Measurements from ENCODE around the gene SSH2. TPM values are rescaled to one million over a fixed set of nuclear protein-coding genes. Genes with fewer than 3 reads are reported as not detected.

Gene SSH2
- total and polyA plus RNA-seq, 9 of the 15 experiments (the other 6 are each of a cell fraction or from before 2014, with no cell fraction given) = 3.9 to 16.1 (median 10.2) TPM

GRCh38 chr17:29722411-29723198 is 207.4 kb downstream of the SSH2 start (continued):
- TF ChIP-seq TAL1 (IDR thresholded peaks at IDR 0.05) (no peak; the same call in 1 of the 2 replicates), FOSL1 (tag; conservative IDR thresholded peaks at IDR 0.05) (peak; percentile 79), LARP7 (IDR thresholded peaks at IDR 0.05) (no peak), FOXJ3 (CRISPR knock-in tag; IDR thresholded peaks at IDR 0.05) (no peak), ZNF217 (CRISPR knock-in tag; IDR thresholded peaks at IDR 0.05) (no peak), IRF9 (tag; IDR thresholded peaks at IDR 0.05) (no peak), GABPA (tag; conservative IDR thresholded peaks at IDR 0.05; ENCODE audit: low read depth) (no peak), NFXL1 (CRISPR knock-in tag; IDR thresholded peaks at IDR 0.05) (no peak), NCOR1 (IDR thresholded peaks at IDR 0.05) (peak; percentile 47; the same call in 1 of the 2 replicates), SRF (CRISPR knock-in tag; IDR thresholded peaks at IDR 0.05) (no peak), CHD2 (IDR thresholded peaks at IDR 0.05; ENCODE audit: low read depth, low read length) (no peak), ZNF512 (tag; IDR thresholded peaks at IDR 0.05) (no peak), ZNF609 (CRISPR knock-in tag; IDR thresholded peaks at IDR 0.05; ENCODE audit: borderline replicate concordance) (no peak), ZC3H11A (IDR thresholded peaks at IDR 0.05; ENCODE audit: low read depth, low read length) (no peak), POLR3G (IDR thresholded peaks at IDR 0.05; ENCODE audit: extremely low read depth, insufficient read length, insufficient replicate concordance) (no peak), RBBP5 (IDR thresholded peaks at IDR 0.05; ENCODE audit: borderline replicate concordance, insufficient read depth, low read length, poor library complexity, severe bottlenecking) (no peak), ZNF280A (IDR thresholded peaks at IDR 0.05; ENCODE audit: low read depth, partially characterized antibody) (no peak), BDP1 (IDR thresholded peaks at IDR 0.05; ENCODE audit: insufficient read depth, insufficient read length) (no peak), ZNF3 (CRISPR knock-in tag; IDR thresholded peaks at IDR 0.05) (0 out of 2 replicates have a peak, but pooled peaks have one; percentile 35), ZNF780A (CRISPR knock-in tag; IDR thresholded peaks at IDR 0.05) (no peak)
